K562 (cell line): Measurements from ENCODE around the gene KLF13. TPM values are rescaled to one million over a fixed set of nuclear protein-coding genes. Genes with fewer than 3 reads are reported as not detected.

Source experiments
- ATAC-seq: fragments of 200-7000 bp; cut with Tn5 transposase; 3 replicates; pipeline ENCODE4 v1.9.1; 2020; ENCODE audit warnings: moderate library complexity
- BruUV-seq: library from RNA; stranded (reverse); fragments of 400-500 nt; replicated peaks from 2 replicates; lab custom pipeline; 2021; lab: Mats Ljungman, UMichigan
- CTCF ChIA-PET: fragments of 300-600 bp; formaldehyde crosslinking; extraction: SDS; loops from one replicate; lab custom pipeline; 2021; ENCODE audit warnings: low intra/inter-chr PET ratio; lab: Yijun Ruan, JAX
- POLR2A ChIA-PET: fragments of 300-600, 350-650 bp; sonication (Branson Sonifier 250); formaldehyde crosslinking; extraction: SDS; loops from one replicate; lab custom pipeline; 2021; ENCODE audit warnings: antibody characterized with exemption, inconsistent platforms; lab: Yijun Ruan, JAX
- DNase-seq, 4 experiments: peaks; one replicate each; pipeline versions ENCODE4 v3.0.0 to v3.0.0-alpha.2; 2011 to 2018; ENCODE audit warnings: low spot score in 3 of 4, mixed read lengths in 3 of 4; ENCODE audit errors: extremely low read depth in 1 of 4
- FAIRE-seq: peaks from 2 replicates; lab custom pipeline; 2011; peaks lifted over from hg19 to GRCh38; lab: Jason Lieb, UNC
- H2AFZ ChIP-seq: 2 replicates; pipeline ENCODE4 v1.6.0; 2011; ENCODE audit warnings: low read depth, low read length, control low read depth, inconsistent platforms
- H3K27ac ChIP-seq: fragments of 200-600 bp; 3 replicates; pipeline ENCODE4 v1.8.0; 2011; ENCODE audit warnings: low read depth, mild to moderate bottlenecking, control low read depth, inconsistent platforms, low read length, moderate library complexity, mixed read lengths; ENCODE audit errors: extremely low read depth
- H3K27me3 ChIP-seq, 2 experiments: fragments of 300-600 bp in 1 of 2; 2 replicates in 1 of 2; 3 replicates in 1 of 2; pipeline versions ENCODE4 v1.6.0 to v1.8.0; 2011; ENCODE audit warnings: inconsistent platforms in 2 of 2, low read length in 2 of 2, mild to moderate bottlenecking in 1 of 2, mixed read lengths in 1 of 2, moderate library complexity in 1 of 2; ENCODE audit not compliant: control insufficient read depth in 2 of 2, insufficient read depth in 2 of 2
- H3K36me3 ChIP-seq: fragments of 300-600 bp; 3 replicates; pipeline ENCODE4 v1.8.0; 2011; ENCODE audit warnings: mild to moderate bottlenecking, low read length, inconsistent platforms; ENCODE audit not compliant: control insufficient read depth, insufficient read depth
- H3K4me1 ChIP-seq, 2 experiments: fragments of 200-600 bp in 1 of 2; replicated peaks in 1 of 2; 2 replicates in 1 of 2; 3 replicates in 1 of 2; pipeline versions ENCODE4 v1.5.1 to v1.8.0; 2011; ENCODE audit warnings: inconsistent platforms in 2 of 2, low read length in 2 of 2, mild to moderate bottlenecking in 1 of 2, mixed read lengths in 1 of 2, moderate library complexity in 1 of 2; ENCODE audit not compliant: control insufficient read depth in 2 of 2, insufficient read depth in 2 of 2
- H3K4me2 ChIP-seq: 2 replicates; pipeline ENCODE4 v1.6.1; 2011; ENCODE audit warnings: low read length, control low read depth, inconsistent platforms, mixed read lengths; ENCODE audit not compliant: insufficient read depth
- H3K4me3 ChIP-seq: fragments of 200-600 bp; sonication (generic), shearing (Covaris generic); 2 replicates; pipeline ENCODE4 v1.5.1; 2016; ENCODE audit warnings: control low read depth, inconsistent platforms
- H3K79me2 ChIP-seq: fragments of 200-600 bp; 3 replicates; pipeline ENCODE4 v1.8.0; 2011; ENCODE audit warnings: low read length, inconsistent platforms; ENCODE audit not compliant: control insufficient read depth, insufficient read depth
- H3K9ac ChIP-seq, 2 experiments: 2 replicates each; pipeline versions ENCODE4 v1.6.0 to v1.6.1; 2011; ENCODE audit warnings: low read depth in 2 of 2, low read length in 2 of 2, control low read depth in 1 of 2, inconsistent platforms in 1 of 2, mild to moderate bottlenecking in 1 of 2, mixed read lengths in 1 of 2; ENCODE audit not compliant: insufficient read depth in 1 of 2
- H3K9me1 ChIP-seq: one replicate; pipeline ENCODE4 v1.6.0; 2011; ENCODE audit warnings: inconsistent platforms, mild to moderate bottlenecking, low read length, moderate library complexity; ENCODE audit not compliant: control insufficient read depth, insufficient read depth
- H3K9me3 ChIP-seq: replicated peaks from 2 replicates; pipeline ENCODE4 v1.5.1; 2011; ENCODE audit warnings: low read depth, low read length, inconsistent platforms; ENCODE audit not compliant: control insufficient read depth, insufficient read depth
- H4K20me1 ChIP-seq: replicated peaks from 2 replicates; pipeline ENCODE4 v1.6.1; 2011; ENCODE audit warnings: low read length, inconsistent platforms, mixed read lengths; ENCODE audit not compliant: control insufficient read depth, insufficient read depth
- CREM ChIP-seq: IDR thresholded peaks from 2 replicates; pipeline ENCODE4 v1.6.1; 2014; ENCODE audit warnings: antibody characterized with exemption, low read depth
- RBFOX2 ChIP-seq: fragments of 200-400 bp; formaldehyde crosslinking; IDR thresholded peaks from 2 replicates; pipeline ENCODE4 v1.6.1; 2017; ENCODE audit warnings: low read depth, mild to moderate bottlenecking, low read length, moderate library complexity
- ZKSCAN8 ChIP-seq: fragments of 200-800 bp; sonication (Bioruptor generic); IDR thresholded peaks from 2 replicates; pipeline ENCODE4 v1.6.1; 2016; ENCODE audit warnings: missing genetic modification characterization, missing compliant biosample characterization
- ZNF561 ChIP-seq: fragments of 450-650 bp; formaldehyde crosslinking; conservative IDR thresholded peaks from 2 replicates; pipeline ENCODE4 v1.4.0; 2020; ENCODE audit warnings: mild to moderate bottlenecking, moderate library complexity
- ZNF699 ChIP-seq: fragments of 250-450 bp; sonication (Bioruptor Pico); IDR thresholded peaks from 2 replicates; pipeline ENCODE4 v1.8.0; 2021; ENCODE audit warnings: mild to moderate bottlenecking, moderate library complexity; ENCODE audit not compliant: insufficient replicate concordance
- WGBS: fragments of 100-300 bp; shearing (Covaris generic); methylation state at CpG from one replicate; pipeline ENCODE4 v1.1.6; 2016; ENCODE audit warnings: low coverage, mixed read lengths; ENCODE audit not compliant: insufficient coverage; ENCODE audit errors: missing lambda C conversion rate; 5-methylcytosine and 5-hydroxymethylcytosine counted together
- in situ Hi-C: fragments of 300-500 bp; cut with MboI; formaldehyde crosslinking; loops from 4 replicates; pipeline ENCODE4 v1.15.0; 2018; ENCODE audit warnings: inconsistent platforms, mixed read lengths
- intact Hi-C: fragments of 100-400 bp; cut with micrococcal nuclease; formaldehyde crosslinking; loops from 2 replicates; pipeline ENCODE4 v1.14.2; 2022
- polyA plus RNA-seq, 8 experiments: library from polyadenylated mRNA; depleted of rRNA in 4 of 8; stranded (reverse) in 5 of 8; unstranded in 3 of 8; fragments of >200 nt; fragmentation: Nextera tagmentation in 2 of 8; fragmentation: Illumina TruSeq in 1 of 8; extraction: Ambion mirVana in 2 of 8; extraction: Trizol in 1 of 8; gene quantifications; 2 replicates each; pipeline versions ENCODE4 v1.2.1 to v1.2.3, GENCODE V29; 2011 to 2014; ENCODE audit warnings: inconsistent platforms in 1 of 8, missing spikeins in 1 of 8
- total RNA-seq, 7 experiments: library from RNA; depleted of rRNA in 6 of 7; stranded (reverse); fragments of >200 nt in 6 of 7; fragmentation: Illumina TruSeq in 2 of 7; extraction: Trizol in 2 of 7; gene quantifications; 2 replicates each; pipeline versions ENCODE4 v1.2.1 to v1.2.3, GENCODE V29; 2011 to 2021; ENCODE audit warnings: low replicate concordance in 1 of 7
- TF ChIP-seq, protein P1 (sequence below): fragments of 450-650 bp; formaldehyde crosslinking; IDR thresholded peaks from 2 replicates; pipeline ENCODE4 v1.4.0; 2022; ENCODE audit warnings: missing genetic modification characterization
- TF ChIP-seq, protein P2 (sequence below): fragments of 250-450 bp; sonication (Bioruptor Pico); IDR thresholded peaks from 2 replicates; pipeline ENCODE4 v1.8.0; 2021; ENCODE audit warnings: borderline replicate concordance, mild to moderate bottlenecking, moderate library complexity; ENCODE audit not compliant: poor library complexity, severe bottlenecking
- TF ChIP-seq, protein P3 (sequence below), 2 experiments: fragments of 450-650 bp in 1 of 2; sonication (generic) in 1 of 2; formaldehyde crosslinking; conservative IDR thresholded peaks; 2 replicates each; pipeline versions ENCODE4 v1.4.0 to v1.8.1; 2020 to 2022; ENCODE audit warnings: mild to moderate bottlenecking in 1 of 2, missing genetic modification reagents in 1 of 2
- TF ChIP-seq, protein P4 (sequence below): fragments of 250-450 bp; sonication (Bioruptor Pico); IDR thresholded peaks from 2 replicates; pipeline ENCODE4 v1.4.0; 2020

Gene KLF13
- total and polyA plus RNA-seq, 9 of the 15 experiments (the other 6 are each of a cell fraction or from before 2014, with no cell fraction given), result 1.8 to 10.5 (median 4.8) TPM

DNA sequence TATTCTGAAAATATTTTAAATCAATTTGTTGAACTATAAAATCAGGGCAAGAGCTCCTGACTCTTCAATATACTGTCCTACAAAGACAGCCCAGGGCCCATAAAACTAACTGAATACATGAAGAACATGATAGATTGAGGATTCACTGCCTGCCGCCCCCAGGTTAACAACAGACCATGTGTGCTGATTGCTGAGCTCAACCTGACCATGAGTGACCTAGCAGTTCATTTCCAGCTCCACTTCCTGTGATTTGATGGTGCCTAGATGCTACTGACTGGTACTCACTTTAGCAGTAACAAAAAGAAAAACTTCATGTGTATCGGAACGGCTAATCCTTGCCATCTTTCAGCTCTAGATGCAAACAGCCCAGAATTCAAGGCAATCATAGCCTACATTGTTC is 9.6 kb upstream of the KLF13 start:
- ATAC-seq (no peak), FAIRE-seq (no peak), DNase-seq (no peak)
- Histone ChIP-seq H3K9me1 (no peaks in the 10 kb centered on the region), H3K27ac (no peak overlapping the region), H3K9ac (no peak overlapping the region), H3K27me3 (peaks cover 23 to 38% of the 10 kb centered on the region in 2 experiments), H3K4me1 (no peaks in the 10 kb centered on the region; a peak in 1 of 5 replicates), H3K36me3 (no peaks in the 10 kb centered on the region), H2AFZ (no peak overlapping the region), H3K9me3 (no peaks in the 10 kb centered on the region), H3K4me2 (no peak overlapping the region), H3K4me3 (no peak overlapping the region), H3K79me2 (no peaks in the 10 kb centered on the region), H4K20me1 (no peaks in the 10 kb centered on the region)
- in situ Hi-C loops (no loop called here), intact Hi-C loops (no loop called here)
- BruUV-seq, result no TSS peak
- 3% methylated on average over 3 of the region's 3 CpGs for WGBS
- ChIA-PET POLR2A (interaction anchor here (0.6 to 1.0 kb wide), 2 partner anchors 9 to 15 kb away, joined by 3 to 4 read pairs; no protein-coding TSS in a partner anchor), CTCF (no interaction called here)
- TF ChIP-seq, protein P1, sequence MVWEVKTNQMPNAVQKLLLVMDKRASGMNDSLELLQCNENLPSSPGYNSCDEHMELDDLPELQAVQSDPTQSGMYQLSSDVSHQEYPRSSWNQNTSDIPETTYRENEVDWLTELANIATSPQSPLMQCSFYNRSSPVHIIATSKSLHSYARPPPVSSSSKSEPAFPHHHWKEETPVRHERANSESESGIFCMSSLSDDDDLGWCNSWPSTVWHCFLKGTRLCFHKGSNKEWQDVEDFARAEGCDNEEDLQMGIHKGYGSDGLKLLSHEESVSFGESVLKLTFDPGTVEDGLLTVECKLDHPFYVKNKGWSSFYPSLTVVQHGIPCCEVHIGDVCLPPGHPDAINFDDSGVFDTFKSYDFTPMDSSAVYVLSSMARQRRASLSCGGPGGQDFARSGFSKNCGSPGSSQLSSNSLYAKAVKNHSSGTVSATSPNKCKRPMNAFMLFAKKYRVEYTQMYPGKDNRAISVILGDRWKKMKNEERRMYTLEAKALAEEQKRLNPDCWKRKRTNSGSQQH, result no peak
- no peak for TF ChIP-seq RBFOX2
- TF ChIP-seq, protein P2, sequence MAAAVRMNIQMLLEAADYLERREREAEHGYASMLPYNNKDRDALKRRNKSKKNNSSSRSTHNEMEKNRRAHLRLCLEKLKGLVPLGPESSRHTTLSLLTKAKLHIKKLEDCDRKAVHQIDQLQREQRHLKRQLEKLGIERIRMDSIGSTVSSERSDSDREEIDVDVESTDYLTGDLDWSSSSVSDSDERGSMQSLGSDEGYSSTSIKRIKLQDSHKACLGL, result no peak
- TF ChIP-seq ZKSCAN8 (CRISPR knock-in tag), result no peak
- no peak for TF ChIP-seq CREM
- TF ChIP-seq, protein P3, sequence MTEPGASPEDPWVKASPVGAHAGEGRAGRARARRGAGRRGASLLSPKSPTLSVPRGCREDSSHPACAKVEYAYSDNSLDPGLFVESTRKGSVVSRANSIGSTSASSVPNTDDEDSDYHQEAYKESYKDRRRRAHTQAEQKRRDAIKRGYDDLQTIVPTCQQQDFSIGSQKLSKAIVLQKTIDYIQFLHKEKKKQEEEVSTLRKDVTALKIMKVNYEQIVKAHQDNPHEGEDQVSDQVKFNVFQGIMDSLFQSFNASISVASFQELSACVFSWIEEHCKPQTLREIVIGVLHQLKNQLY (CRISPR knock-in tag; conservative IDR thresholded peaks at IDR 0.05), result no peak
- TF ChIP-seq ZNF561 (CRISPR knock-in tag), result no peak
- TF ChIP-seq, protein P4, sequence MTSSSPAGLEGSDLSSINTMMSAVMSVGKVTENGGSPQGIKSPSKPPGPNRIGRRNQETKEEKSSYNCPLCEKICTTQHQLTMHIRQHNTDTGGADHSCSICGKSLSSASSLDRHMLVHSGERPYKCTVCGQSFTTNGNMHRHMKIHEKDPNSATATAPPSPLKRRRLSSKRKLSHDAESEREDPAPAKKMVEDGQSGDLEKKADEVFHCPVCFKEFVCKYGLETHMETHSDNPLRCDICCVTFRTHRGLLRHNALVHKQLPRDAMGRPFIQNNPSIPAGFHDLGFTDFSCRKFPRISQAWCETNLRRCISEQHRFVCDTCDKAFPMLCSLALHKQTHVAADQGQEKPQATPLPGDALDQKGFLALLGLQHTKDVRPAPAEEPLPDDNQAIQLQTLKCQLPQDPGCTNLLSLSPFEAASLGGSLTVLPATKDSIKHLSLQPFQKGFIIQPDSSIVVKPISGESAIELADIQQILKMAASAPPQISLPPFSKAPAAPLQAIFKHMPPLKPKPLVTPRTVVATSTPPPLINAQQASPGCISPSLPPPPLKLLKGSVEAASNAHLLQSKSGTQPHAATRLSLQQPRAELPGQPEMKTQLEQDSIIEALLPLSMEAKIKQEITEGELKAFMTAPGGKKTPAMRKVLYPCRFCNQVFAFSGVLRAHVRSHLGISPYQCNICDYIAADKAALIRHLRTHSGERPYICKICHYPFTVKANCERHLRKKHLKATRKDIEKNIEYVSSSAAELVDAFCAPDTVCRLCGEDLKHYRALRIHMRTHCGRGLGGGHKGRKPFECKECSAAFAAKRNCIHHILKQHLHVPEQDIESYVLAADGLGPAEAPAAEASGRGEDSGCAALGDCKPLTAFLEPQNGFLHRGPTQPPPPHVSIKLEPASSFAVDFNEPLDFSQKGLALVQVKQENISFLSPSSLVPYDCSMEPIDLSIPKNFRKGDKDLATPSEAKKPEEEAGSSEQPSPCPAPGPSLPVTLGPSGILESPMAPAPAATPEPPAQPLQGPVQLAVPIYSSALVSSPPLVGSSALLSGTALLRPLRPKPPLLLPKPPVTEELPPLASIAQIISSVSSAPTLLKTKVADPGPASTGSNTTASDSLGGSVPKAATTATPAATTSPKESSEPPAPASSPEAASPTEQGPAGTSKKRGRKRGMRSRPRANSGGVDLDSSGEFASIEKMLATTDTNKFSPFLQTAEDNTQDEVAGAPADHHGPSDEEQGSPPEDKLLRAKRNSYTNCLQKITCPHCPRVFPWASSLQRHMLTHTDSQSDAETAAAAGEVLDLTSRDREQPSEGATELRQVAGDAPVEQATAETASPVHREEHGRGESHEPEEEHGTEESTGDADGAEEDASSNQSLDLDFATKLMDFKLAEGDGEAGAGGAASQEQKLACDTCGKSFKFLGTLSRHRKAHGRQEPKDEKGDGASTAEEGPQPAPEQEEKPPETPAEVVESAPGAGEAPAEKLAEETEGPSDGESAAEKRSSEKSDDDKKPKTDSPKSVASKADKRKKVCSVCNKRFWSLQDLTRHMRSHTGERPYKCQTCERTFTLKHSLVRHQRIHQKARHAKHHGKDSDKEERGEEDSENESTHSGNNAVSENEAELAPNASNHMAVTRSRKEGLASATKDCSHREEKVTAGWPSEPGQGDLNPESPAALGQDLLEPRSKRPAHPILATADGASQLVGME, result no peak
- TF ChIP-seq ZNF699, result no peak
